Stimulated activated naive CD8-positive, alpha-beta T cell treated with anti-CD3 and anti-CD28 coated beads, Interleukin-15, Interleukin-2, amounts not matched to agents 100 ng/mL and 50 ng/mL, for 24 hours (primary cell): ENCODE results near the gene PIAS4.
A peak's percentile ranks its signal among the peaks of the same experiment; 100 is the strongest.

Experiments
- H3K27ac Mint-ChIP-seq: one replicate; pipeline ENCODE4 v1.8.0; 2021; ENCODE audit warnings: mild to moderate bottlenecking, mixed read lengths
- H3K27me3 Mint-ChIP-seq: one replicate; pipeline ENCODE4 v1.8.0; 2021; ENCODE audit warnings: mixed read lengths
- H3K36me3 Mint-ChIP-seq: one replicate; pipeline ENCODE4 v1.8.0; 2021; ENCODE audit warnings: low read depth, mixed read lengths
- H3K4me1 Mint-ChIP-seq: one replicate; pipeline ENCODE4 v1.8.0; 2021; ENCODE audit warnings: low read depth, mixed read lengths
- H3K4me3 Mint-ChIP-seq: one replicate; pipeline ENCODE4 v1.8.0; 2021; ENCODE audit warnings: mild to moderate bottlenecking, mixed read lengths
- H3K9me3 Mint-ChIP-seq: one replicate; pipeline ENCODE4 v1.8.0; 2021; ENCODE audit warnings: mixed read lengths

PIAS4 gene

GRCh38 chr19:3970808-3971598 is 36.5 kb upstream of the PIAS4 start, which contains the start of gene DAPK3:
DAPK3 (minus strand) TSS chr19:3971099; CDS start chr19:3969735, 1,364 bp downstream.
- peak within 1 kb of the TSS; percentile 85 for H3K27ac Mint-ChIP-seq
- peaks cover 28% of the 10 kb centered on the region for H3K36me3 Mint-ChIP-seq
- H3K4me1 Mint-ChIP-seq, result peaks cover 26% of the 10 kb centered on the region
- no peaks in the 10 kb centered on the region for H3K27me3 Mint-ChIP-seq
- peak within 1 kb of the TSS; percentile 91 for H3K4me3 Mint-ChIP-seq
- no peaks in the 10 kb centered on the region for H3K9me3 Mint-ChIP-seq

DNA sequence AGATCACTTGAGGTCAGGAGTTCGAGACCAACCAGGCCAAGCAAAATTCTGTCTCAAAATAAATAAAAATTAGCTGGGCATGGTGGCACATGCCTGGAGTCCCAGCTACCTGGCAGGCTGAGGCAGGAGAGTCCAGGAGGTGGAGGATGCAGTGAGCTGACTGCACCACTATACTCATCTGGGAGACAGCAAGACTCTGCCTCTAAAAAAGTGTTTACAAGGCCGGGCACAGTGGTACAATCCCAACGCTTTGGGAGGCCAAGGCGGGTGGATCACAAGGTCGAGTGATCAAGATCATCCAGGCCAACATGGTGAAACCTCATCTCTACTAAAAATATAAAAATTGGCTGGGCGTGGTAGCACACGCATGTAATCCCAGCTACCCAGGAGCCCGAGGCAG is 32.4 kb upstream of the PIAS4 start:
- no peaks in the 10 kb centered on the region for H3K9me3 Mint-ChIP-seq
- no peaks in the 10 kb centered on the region for H3K27me3 Mint-ChIP-seq
- peaks cover 46% of the 10 kb centered on the region for H3K36me3 Mint-ChIP-seq
- H3K27ac Mint-ChIP-seq, result no peak overlapping the region
- H3K4me1 Mint-ChIP-seq, result peaks cover 33% of the 10 kb centered on the region
- no peak overlapping the region for H3K4me3 Mint-ChIP-seq

DNA sequence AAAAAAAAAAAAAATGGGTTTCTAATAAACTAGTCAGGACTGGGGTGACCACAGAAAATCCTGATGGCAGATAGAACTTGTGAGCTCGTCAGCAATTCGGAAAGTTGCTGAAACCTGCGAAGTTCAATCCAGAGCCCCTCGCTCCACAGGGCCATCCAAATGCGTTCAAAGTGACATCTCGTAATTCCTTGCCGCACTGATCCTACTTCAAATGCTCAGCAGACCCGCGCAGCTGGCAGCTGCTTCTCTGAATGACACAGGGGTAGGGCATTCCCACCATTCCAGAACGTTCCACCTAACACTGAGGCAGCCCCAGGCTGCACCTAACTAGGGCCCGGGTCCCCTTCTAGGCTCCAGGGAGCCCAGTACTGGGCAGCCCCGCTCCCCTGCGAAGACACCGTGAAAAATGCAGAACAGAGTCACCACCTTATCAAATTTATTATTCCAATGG is 31.9 kb upstream of the PIAS4 start:
- no peaks in the 10 kb centered on the region for H3K9me3 Mint-ChIP-seq
- H3K27ac Mint-ChIP-seq, result peak overlapping the region; percentile 49
- H3K27me3 Mint-ChIP-seq, result no peaks in the 10 kb centered on the region
- peaks cover 51% of the 10 kb centered on the region for H3K36me3 Mint-ChIP-seq
- H3K4me3 Mint-ChIP-seq, result peak overlapping the region; percentile 30
- peaks cover 28% of the 10 kb centered on the region for H3K4me1 Mint-ChIP-seq

DNA sequence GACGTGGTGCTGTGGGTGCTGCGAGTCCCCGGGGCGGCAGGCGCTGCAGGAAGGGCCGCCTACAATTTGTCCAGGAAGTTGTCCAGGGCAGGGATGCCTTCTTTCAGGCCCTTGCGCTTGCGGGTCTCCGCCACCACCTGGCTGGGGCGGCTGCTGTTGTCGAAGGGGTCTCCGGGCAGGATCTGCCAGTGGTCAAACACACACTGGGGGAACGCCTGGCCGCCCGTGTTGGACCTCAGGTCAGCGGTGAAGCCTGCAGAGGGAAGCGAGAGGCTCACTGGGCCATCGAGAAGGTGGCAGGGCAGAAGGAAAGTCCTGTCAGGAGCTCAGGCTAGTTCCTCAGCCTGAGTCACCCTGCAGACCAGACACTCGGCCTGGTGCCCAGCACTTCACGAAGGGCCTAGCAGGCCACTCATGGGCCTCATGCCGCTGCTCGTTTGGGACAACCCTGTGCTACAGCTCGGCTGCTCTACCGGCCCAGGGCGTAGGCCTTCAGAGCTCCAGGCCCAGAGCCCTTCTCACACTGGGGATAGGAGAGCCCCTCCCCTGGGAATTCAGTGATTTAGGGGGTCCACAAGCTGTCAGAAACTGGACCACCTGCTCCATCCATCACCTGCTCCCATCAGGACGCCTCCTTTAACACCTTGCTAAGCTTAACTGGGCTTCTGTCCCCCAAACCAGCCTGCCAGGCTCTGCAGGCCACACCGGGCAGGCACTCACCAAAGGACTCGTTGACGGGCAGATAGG is 30.9 kb upstream of the PIAS4 start:
- Mint-ChIP-seq H3K4me1 (peaks cover 33% of the 10 kb centered on the region), H3K9me3 (no peaks in the 10 kb centered on the region), H3K4me3 (no peak overlapping the region), H3K27me3 (no peaks in the 10 kb centered on the region), H3K36me3 (peaks cover 59% of the 10 kb centered on the region), H3K27ac (peak overlapping the region; percentile 36)

DNA sequence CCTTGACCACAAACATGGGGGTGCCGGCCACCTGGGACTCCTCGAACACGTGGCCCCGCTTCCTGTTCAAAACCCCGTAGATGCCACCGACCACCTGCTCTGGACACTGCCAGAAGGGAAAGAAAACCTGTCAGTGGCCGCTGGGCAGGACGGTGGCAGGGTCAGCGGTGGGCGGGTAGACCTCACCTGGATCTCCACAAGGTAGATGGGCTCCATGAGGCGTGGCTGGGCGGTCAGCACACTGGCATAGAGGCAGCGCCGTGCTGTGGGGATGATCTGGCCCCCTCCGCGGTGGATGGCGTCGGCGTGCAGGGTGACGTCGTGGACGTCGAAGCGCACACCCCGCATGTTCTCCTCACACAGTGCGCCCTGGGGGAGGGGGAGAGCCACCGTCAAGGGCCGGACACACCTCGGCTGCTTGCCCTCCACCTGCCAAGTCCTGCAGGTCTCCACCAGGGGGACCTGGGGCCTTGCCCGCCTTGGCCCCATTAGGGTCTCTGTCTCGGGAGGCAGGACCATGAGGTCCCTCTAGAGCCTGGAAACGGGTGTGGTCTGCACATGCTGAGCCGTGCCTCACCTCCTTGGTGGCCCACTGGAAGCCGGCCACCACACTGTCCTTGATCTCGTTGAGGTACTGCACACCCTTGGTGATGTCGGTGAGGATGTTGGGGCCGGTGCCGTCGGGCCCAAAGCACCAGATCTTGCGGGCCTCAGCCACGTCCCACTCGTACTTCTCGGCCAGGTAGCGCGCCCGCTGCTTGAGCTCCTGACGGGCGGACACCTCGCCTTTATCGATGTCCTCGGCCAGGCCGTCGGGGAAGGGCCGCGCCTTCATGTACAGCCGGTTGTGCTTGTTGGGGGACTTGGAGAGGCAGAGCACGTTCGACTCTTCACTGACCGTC is 30.0 kb upstream of the PIAS4 start:
- H3K4me3 Mint-ChIP-seq, result peak overlapping the region; percentile 51
- H3K27ac Mint-ChIP-seq, result peak overlapping the region; percentile 67
- H3K27me3 Mint-ChIP-seq, result no peaks in the 10 kb centered on the region
- H3K4me1 Mint-ChIP-seq, result peaks cover 41% of the 10 kb centered on the region
- peaks cover 67% of the 10 kb centered on the region for H3K36me3 Mint-ChIP-seq
- H3K9me3 Mint-ChIP-seq, result no peaks in the 10 kb centered on the region

- Mint-ChIP-seq H3K36me3 (peaks cover 74% of the 10 kb centered on the region), H3K27ac (peak overlapping the region; percentile 67), H3K27me3 (no peaks in the 10 kb centered on the region), H3K9me3 (no peaks in the 10 kb centered on the region), H3K4me3 (peak overlapping the region; percentile 51), H3K4me1 (peaks cover 47% of the 10 kb centered on the region)
Observed at GRCh38 chr19:3978145-3978544, 29.4 kb upstream of the PIAS4 start.

DNA sequence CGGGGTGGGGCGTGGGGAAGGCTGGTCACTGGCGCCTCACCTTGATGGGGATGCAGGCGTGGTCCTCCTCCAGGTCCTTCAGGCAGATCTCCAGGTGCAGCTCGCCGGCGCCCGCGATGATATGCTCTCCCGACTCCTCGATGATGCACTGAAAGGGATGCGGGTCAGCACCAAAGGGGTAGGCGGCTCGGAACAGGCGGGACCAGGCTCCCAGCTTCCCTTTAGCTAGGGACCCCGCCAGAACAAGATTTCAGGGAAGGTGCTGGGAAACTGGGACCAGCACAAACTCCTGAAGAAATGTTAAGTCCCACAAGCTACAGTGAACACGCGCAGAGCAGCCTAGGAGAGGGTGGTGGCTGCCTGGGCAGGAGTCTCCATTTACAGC is 28.3 kb upstream of the PIAS4 start:
- Mint-ChIP-seq H3K36me3 (peaks cover 85% of the 10 kb centered on the region), H3K27ac (peak overlapping the region; percentile 71), H3K4me3 (peak overlapping the region; percentile 30), H3K27me3 (no peaks in the 10 kb centered on the region), H3K4me1 (peaks cover 59% of the 10 kb centered on the region), H3K9me3 (no peaks in the 10 kb centered on the region)

GRCh38 chr19:3979674-3980352 is 27.7 kb upstream of the PIAS4 start:
- Mint-ChIP-seq H3K27ac (peak overlapping the region; percentile 71), H3K27me3 (no peaks in the 10 kb centered on the region), H3K4me1 (peaks cover 64% of the 10 kb centered on the region), H3K9me3 (no peaks in the 10 kb centered on the region), H3K4me3 (peak overlapping the region; percentile 30), H3K36me3 (peaks cover 90% of the 10 kb centered on the region)

DNA sequence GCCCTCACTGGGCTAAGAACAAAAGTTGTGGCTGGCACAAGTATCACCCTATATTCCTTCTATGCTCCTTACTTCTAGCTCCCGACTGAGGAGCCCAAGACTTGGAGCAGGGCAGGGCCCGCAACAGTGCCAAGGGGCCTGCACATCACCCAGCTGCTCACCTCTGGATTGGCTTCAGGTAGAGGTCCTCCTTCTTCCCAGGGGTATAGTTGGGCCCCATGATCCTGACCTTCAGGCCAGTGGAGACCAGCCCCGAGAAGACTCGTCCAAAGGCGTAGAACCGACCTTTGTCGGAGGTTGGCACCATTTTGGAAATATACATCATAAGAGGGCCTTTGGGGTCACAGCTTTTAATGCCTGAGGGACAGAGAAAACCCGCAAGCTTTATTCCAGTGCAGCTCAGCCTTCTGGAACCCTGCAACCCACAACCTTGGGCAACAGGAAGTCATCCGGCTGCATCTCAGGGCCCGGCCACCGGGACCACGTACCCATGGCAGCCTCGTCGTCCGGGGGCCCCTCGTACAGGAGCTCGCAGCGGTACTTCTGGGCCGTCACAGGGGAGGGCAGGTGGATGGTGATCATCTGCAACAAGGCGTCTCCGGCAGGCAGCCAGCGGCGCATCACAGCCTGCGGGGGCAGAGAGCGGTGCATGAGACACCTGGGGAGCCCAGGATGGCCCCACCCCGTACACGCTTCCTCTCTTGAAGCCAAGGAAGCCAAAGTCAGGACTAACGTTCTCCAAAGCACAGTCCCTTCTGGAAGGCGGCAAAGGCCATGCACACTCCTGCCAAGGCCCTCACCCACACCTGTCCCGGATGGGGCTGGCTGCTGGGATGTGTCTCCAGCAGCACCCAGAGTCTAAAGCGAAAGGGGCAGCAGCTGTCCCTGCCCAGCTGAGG is 26.9 kb upstream of the PIAS4 start:
- Mint-ChIP-seq H3K36me3 (peaks cover 90% of the 10 kb centered on the region), H3K9me3 (no peaks in the 10 kb centered on the region), H3K4me3 (peak overlapping the region; percentile 20), H3K27me3 (no peaks in the 10 kb centered on the region), H3K4me1 (peaks cover 69% of the 10 kb centered on the region), H3K27ac (peak overlapping the region; percentile 85)

DNA sequence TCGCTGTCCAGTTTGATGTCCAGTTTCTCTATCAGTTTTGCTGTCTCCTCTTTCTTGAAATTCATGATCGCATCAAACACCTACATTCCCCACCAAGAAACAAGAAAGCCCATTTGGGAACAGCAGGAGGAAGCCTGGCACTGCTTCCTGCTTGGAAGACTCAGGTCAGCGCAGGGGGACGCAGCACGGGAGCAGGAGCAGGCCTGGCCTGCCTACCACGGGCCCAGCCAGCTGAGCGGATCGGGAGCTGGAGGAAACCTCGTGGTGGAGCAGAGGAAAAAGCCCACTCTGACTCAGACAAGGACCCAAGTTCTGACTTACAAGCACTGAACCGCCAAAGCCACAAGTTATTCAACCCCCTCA is 26.2 kb upstream of the PIAS4 start:
- Mint-ChIP-seq H3K4me3 (peak overlapping the region; percentile 98), H3K27me3 (no peaks in the 10 kb centered on the region), H3K9me3 (no peaks in the 10 kb centered on the region), H3K27ac (peak overlapping the region; percentile 85), H3K4me1 (peaks cover 75% of the 10 kb centered on the region), H3K36me3 (peaks cover 83% of the 10 kb centered on the region)

- Mint-ChIP-seq H3K4me1 (peaks cover 78% of the 10 kb centered on the region), H3K36me3 (peaks cover 77% of the 10 kb centered on the region), H3K4me3 (peak overlapping the region; percentile 98), H3K27ac (peak overlapping the region; percentile 100), H3K27me3 (no peaks in the 10 kb centered on the region), H3K9me3 (no peaks in the 10 kb centered on the region)
Observed at GRCh38 chr19:3981736-3982681, 25.5 kb upstream of the PIAS4 start.

DNA sequence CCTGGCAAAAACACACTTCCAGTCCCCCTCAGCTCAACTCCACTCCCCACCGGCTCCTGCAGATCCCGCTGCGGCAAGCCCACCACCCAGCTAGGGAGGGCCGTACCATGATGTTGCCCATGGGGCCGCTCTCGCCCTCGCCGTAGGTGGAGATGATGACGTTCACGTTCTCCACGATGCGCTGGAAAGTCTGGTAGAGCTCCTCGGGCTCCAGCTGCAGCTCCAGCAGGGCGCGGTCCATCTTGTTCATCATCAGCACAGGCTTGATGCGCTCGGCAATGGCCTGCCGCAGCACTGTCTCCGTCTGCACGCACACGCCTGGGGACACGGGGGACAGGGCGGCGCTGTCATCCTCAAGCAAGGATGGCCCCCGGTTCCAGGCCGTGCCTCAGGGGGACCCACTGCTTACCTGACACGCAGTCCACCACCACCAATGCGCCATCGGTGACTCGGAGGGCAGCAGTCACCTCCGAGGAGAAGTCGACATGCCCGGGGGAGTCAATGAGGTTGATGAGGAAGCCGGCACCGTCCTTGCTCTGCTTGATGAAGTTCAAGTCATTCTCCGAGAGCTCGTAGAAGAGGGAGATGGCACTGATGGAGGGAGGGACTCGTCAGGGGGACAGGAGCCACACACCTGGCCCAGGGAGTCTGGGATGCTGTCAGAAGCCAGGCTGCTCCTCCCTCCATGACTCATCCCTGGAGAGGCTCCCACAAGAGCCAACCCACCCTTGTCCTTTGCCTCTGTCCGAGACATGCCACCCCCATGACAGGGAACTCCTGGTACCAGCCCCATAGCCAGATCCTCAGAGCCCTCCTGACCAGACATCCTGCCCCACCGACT is 24.6 kb upstream of the PIAS4 start:
- no peaks in the 10 kb centered on the region for H3K9me3 Mint-ChIP-seq
- peaks cover 80% of the 10 kb centered on the region for H3K4me1 Mint-ChIP-seq
- H3K4me3 Mint-ChIP-seq, result peak overlapping the region; percentile 98
- no peaks in the 10 kb centered on the region for H3K27me3 Mint-ChIP-seq
- H3K27ac Mint-ChIP-seq, result peak overlapping the region; percentile 100
- H3K36me3 Mint-ChIP-seq, result peaks cover 68% of the 10 kb centered on the region
